ENCODE results near the gene VPS25.

GRCh38 chr17:42792545-42792944 lies 19.3 kb downstream of the VPS25 start:
- TF ChIP-seq POLR2A (IDR thresholded peaks at IDR 0.05; ENCODE audit: low read depth, low read length) (no peak), TAF1 (IDR thresholded peaks at IDR 0.05; ENCODE audit: low read depth, low read length) (no peak), POLR2AphosphoS5 (IDR thresholded peaks at IDR 0.05; ENCODE audit: low read depth, low read length) (no peak), PAX5 (IDR thresholded peaks at IDR 0.05; ENCODE audit: insufficient read depth, low read length, severe bottlenecking) (no peak)

Measured in GM12891 (cell line).